HUES48 (cell line): ENCODE results near the gene UVRAG.

Source experiments
- H3K27ac ChIP-seq: one replicate; pipeline ENCODE4 v1.7.0; 2013; ENCODE audit warnings: low read depth, low read length, inconsistent platforms
- H3K27me3 ChIP-seq: 2 replicates; pipeline ENCODE4 v1.6.1; 2013; ENCODE audit warnings: mild to moderate bottlenecking, low read length; ENCODE audit not compliant: control insufficient read depth, insufficient read depth
- H3K36me3 ChIP-seq: 2 replicates; pipeline ENCODE4 v1.6.1; 2013; ENCODE audit warnings: low read length; ENCODE audit not compliant: control insufficient read depth, insufficient read depth
- H3K4me1 ChIP-seq: 2 replicates; pipeline ENCODE4 v1.6.1; 2013; ENCODE audit warnings: mild to moderate bottlenecking, low read length; ENCODE audit not compliant: control insufficient read depth, insufficient read depth
- H3K4me3 ChIP-seq: 2 replicates; pipeline ENCODE4 v1.5.1; 2013; ENCODE audit warnings: mild to moderate bottlenecking, low read depth, low read length
- H3K9ac ChIP-seq: 2 replicates; pipeline ENCODE4 v1.6.1; 2013; ENCODE audit warnings: mild to moderate bottlenecking, low read depth, low read length, moderate library complexity
- H3K9me3 ChIP-seq: 2 replicates; pipeline ENCODE4 v1.6.1; 2013; ENCODE audit warnings: low read length; ENCODE audit not compliant: control insufficient read depth, insufficient read depth

The UVRAG gene

DNA sequence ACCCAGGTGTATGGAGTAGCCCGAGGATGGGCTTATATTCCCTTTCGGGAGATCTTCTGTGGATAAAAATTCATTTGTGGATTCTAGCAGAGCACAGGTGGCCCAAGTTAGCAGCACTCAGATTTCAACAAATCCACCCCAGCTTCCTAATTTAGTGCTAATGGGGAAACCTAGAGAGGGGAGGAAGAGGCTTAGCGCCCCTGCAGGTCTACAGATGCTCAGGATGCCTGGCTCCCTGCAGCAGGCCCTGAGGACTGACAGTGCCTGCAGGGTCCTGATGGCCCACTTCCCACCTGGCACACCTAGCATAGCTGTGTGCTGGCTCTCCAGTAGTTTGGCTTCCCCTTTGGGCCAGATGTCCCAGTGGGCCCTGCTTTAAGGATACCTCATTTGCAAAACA is 40.0 kb upstream of the UVRAG start:
- Histone ChIP-seq H3K27me3 (peaks cover 22% of the 10 kb centered on the region), H3K36me3 (no peaks in the 10 kb centered on the region), H3K27ac (no peak overlapping the region), H3K4me3 (no peak overlapping the region), H3K9ac (no peak overlapping the region), H3K9me3 (no peaks in the 10 kb centered on the region), H3K4me1 (peaks cover 13% of the 10 kb centered on the region; the same call in 1 of the 2 replicates)

DNA sequence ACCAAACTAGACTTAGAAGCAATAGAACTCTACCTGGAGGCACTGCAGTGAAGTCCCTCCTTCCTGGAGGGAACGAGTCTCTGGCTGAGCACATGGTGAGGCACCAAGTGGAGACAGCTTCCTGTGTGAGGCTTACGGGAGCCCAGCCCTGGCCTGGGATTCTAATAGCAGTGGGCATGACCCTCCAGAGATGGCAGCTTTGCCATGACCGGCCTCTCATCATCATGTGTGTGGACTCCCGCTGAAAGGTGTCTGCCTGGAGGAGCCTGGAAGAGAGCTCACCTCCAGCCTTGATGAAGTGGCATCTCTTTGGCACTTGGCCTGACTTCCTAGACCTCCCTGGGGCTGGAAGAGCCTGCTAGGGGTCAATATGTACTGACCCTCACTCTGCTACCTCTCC is 38.5 kb upstream of the UVRAG start:
- Histone ChIP-seq H3K9ac (no peak overlapping the region), H3K27me3 (peaks cover 7% of the 10 kb centered on the region), H3K9me3 (no peaks in the 10 kb centered on the region), H3K27ac (no peak overlapping the region), H3K36me3 (no peaks in the 10 kb centered on the region), H3K4me1 (peaks cover 13% of the 10 kb centered on the region; the same call in 1 of the 2 replicates), H3K4me3 (no peak overlapping the region)

DNA sequence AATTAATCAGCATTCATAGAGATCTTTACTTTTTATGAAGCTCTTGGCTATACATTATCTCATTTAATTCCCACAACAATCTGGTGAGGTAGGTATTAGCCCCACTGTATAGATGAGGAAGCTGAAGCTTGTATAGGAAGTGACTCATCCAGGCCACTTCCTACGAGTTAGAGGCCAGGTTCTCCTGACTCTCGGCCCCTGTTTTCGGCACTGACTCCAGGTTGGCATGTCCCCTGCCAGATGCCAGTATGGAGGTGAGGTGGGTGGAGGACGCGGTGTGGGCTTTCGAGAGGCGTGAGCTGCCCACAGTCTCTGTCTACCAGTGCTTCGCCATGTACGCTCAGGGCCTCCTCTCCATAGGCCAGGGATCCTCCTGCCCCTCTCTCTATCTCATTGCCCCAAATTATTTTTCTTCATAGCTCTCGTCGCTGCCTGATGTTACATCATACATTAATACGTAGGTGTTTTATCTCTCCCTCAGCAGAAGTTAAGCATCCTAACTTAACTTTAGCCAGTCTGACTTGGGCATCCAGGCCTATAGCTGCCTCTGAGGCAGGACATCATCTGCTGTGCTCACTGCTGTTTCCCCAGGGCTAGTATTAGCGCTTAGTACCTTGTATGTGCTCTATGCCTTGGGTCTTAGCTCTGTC is 37.4 kb upstream of the UVRAG start:
- no peaks in the 10 kb centered on the region for H3K36me3 ChIP-seq
- no peak overlapping the region for H3K9ac ChIP-seq
- no peaks in the 10 kb centered on the region for H3K9me3 ChIP-seq
- H3K27ac ChIP-seq: no peak overlapping the region
- 0 out of 2 replicates have a peak, but pooled peaks cover 3% of the 10 kb centered on the region for H3K27me3 ChIP-seq
- H3K4me1 ChIP-seq: peaks cover 13% of the 10 kb centered on the region; the same call in 1 of the 2 replicates
- H3K4me3 ChIP-seq: no peak overlapping the region

DNA sequence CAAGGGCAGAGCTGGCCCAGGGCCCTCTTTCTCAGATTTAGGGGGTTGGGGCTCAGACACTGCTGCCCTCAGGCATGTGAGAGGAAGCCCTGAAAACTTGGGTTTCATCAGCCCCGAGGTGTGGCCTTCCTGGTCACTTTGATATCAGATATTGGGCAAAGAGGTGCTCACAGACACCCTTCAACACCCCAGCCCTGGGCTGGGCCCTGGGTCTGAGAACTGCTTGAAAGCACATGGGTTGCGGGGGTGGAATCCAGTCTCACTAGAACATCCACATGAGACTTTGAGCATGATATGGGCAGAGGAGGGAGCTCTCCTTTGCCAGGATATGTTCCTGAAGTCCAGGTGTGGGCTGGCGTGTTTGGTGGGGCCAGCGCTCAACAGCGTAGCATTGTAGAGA is 36.0 kb upstream of the UVRAG start:
- H3K27me3 ChIP-seq: 0 out of 2 replicates have a peak, but pooled peaks cover 3% of the 10 kb centered on the region
- H3K9ac ChIP-seq: no peak overlapping the region
- H3K4me1 ChIP-seq: peaks cover 13% of the 10 kb centered on the region; the same call in 1 of the 2 replicates
- H3K4me3 ChIP-seq: no peak overlapping the region
- no peak overlapping the region for H3K27ac ChIP-seq
- H3K36me3 ChIP-seq: no peaks in the 10 kb centered on the region
- H3K9me3 ChIP-seq: no peaks in the 10 kb centered on the region

DNA sequence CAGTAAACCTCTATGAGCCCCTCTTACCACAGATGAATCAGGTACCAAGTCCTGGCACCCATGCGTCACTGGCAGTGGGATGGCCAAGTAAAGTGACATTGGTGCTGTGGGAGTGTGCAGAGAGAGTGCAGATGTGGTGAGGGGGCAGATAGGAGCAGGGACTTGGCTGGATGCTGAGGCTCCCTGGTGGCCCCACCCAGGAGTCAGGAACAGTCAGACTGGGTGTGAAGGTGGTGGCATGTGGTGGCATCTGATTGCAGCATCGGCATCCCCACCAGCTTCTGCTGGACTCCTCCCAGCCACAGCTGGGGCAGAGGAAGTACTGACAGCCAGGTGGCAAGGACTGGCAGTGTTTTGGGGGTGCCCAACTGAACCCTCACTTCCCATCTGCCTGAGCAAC is 35.0 kb upstream of the UVRAG start:
- H3K4me3 ChIP-seq: no peak overlapping the region
- no peak overlapping the region for H3K27ac ChIP-seq
- no peaks in the 10 kb centered on the region for H3K36me3 ChIP-seq
- no peak overlapping the region for H3K9ac ChIP-seq
- no peaks in the 10 kb centered on the region for H3K9me3 ChIP-seq
- H3K27me3 ChIP-seq: 0 out of 2 replicates have a peak, but pooled peaks cover 3% of the 10 kb centered on the region
- H3K4me1 ChIP-seq: peaks cover 10% of the 10 kb centered on the region; the same call in 1 of the 2 replicates

DNA sequence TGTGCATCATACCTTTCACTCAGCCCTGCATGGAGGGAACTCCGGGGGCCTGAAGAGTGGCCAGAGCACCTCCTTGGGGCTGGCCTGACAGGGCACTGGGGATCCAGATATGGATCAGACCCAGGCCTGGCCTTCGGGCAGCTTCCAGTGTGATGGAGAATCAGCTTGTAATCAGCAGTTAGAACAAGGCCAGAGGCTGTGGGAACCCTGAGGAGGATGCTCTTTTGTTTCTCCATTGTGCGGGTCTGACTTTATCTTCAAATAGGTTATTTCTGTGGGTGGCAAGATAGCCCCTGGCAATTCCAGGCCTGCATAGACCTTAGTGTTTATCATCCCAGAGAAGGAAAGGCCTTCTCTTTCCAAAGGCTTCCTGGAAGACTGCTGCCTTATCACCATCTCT is 34.1 kb upstream of the UVRAG start:
- Histone ChIP-seq H3K27me3 (0 out of 2 replicates have a peak, but pooled peaks cover 3% of the 10 kb centered on the region), H3K4me3 (no peak overlapping the region), H3K27ac (no peak overlapping the region), H3K9me3 (no peaks in the 10 kb centered on the region), H3K4me1 (peaks cover under 1% of the 10 kb centered on the region; the same call in 1 of the 2 replicates), H3K36me3 (no peaks in the 10 kb centered on the region), H3K9ac (no peak overlapping the region)

DNA sequence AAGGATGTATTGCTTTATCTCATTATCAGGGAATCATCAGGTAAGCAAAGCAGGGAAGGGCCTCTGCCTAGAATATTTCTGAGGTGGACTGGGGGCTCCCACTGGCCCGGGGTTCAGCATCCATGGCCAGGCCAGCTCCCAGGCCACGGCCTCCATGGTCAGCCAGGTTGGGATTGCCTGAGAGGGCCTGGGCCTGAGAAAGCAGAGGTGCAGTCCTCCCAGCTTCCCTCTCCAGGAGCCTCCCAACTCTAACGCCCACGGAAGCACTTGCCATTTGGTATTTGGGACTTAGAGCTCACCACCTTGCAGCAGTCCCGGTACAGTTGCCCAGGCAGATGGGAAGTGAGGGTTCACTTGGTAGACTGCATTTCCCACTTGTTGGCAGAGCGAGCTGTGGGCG is 33.7 kb upstream of the UVRAG start:
- Histone ChIP-seq H3K27ac (no peak overlapping the region), H3K27me3 (0 out of 2 replicates have a peak, but pooled peaks cover 3% of the 10 kb centered on the region), H3K36me3 (no peaks in the 10 kb centered on the region), H3K4me1 (no peaks in the 10 kb centered on the region), H3K9me3 (no peaks in the 10 kb centered on the region), H3K4me3 (no peak overlapping the region), H3K9ac (no peak overlapping the region)

DNA sequence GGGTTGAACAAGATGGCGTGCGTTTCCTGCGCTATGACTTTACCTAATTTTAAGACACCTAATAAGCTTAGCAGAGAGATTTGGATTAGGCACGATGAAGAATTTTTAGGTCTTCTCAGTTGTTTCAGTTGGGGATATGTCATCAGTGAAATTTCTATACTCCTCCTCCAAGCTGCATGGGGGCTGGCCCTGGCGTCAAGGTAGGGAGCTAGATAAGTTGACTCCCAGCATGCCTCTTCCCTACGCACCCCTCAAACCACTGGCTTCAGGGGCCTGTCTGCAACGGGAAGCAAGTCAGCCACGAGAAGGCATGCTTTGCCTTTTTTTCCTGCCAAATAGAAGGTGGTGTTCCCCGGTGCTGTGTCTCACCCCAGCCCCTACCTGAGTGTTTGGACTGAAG is 33.2 kb upstream of the UVRAG start:
- Histone ChIP-seq H3K9me3 (no peaks in the 10 kb centered on the region), H3K9ac (no peak overlapping the region), H3K27ac (no peak overlapping the region), H3K4me1 (no peaks in the 10 kb centered on the region), H3K36me3 (no peaks in the 10 kb centered on the region), H3K4me3 (no peak overlapping the region), H3K27me3 (no peaks in the 10 kb centered on the region)

DNA sequence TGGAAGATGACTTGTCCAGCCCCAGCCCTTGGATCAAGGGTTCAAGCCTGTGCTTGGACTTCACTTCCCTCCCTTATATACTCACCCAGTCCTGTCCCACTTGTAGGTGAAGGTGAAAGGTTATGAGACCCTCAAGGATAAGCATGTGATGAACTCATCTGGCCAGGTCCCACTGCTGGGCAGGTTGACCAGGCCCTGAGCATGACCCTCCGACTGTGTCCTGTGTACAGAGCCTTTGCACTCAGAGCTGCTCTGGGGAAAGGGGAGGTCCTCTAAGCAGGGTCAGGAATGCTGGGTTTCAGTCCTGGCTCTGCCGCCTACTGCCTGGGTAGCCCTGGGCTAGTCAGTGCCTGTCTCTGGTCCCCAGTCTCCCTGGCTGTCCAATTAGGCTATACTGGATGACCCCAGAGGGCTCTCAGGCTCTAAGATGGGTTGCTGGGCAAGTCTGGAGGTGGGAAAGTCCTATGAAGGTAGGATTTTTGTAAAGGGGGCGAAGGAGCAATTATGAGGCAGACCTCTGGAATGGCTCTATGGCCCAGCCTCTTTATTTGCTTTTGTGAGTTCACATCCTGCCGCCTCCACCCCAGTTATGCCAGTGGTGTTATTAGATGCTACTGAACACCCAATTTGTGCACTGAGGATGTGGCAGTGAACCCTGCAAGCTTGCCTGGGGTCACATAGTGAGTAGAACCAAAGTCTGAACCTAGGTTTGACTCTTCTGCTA is 32.3 kb upstream of the UVRAG start:
- H3K4me3 ChIP-seq: no peak overlapping the region
- no peaks in the 10 kb centered on the region for H3K4me1 ChIP-seq
- no peaks in the 10 kb centered on the region for H3K9me3 ChIP-seq
- no peaks in the 10 kb centered on the region for H3K36me3 ChIP-seq
- no peaks in the 10 kb centered on the region for H3K27me3 ChIP-seq
- no peak overlapping the region for H3K27ac ChIP-seq
- no peak overlapping the region for H3K9ac ChIP-seq

DNA sequence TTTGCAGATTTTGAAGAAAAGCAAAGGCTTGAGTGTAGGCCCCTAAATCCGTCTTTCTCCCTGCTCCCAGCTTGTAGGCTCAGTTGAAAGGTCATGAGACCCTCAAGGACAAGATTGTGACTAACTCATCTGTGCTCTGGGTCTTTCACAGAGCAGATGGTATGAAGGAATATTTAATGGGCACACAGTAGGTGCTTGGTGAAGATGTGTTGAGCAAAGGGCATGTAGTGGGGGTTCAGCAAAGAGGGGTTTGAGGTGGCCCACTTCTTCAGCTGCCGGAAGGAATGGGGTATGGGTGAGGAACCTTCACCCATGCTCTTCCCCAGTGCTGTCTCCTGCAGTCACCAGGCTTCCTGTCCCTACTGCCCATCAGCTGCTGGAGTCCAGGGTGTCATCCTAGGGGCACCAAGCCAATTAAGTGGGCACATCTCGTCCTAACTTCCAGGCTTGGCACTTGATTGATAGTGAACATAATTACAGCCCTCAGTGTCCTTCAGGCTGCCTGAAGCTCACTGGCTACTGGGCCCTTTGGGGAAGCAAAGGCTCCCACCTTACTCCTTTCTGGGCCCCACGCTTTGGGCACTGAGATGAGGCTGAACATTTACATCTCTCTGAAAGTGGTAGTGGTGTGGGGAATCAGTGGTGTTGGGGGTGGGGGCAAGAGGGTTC is 31.5 kb upstream of the UVRAG start:
- Histone ChIP-seq H3K27me3 (no peaks in the 10 kb centered on the region), H3K27ac (no peak overlapping the region), H3K9me3 (no peaks in the 10 kb centered on the region), H3K9ac (no peak overlapping the region), H3K36me3 (no peaks in the 10 kb centered on the region), H3K4me1 (no peaks in the 10 kb centered on the region), H3K4me3 (no peak overlapping the region)

DNA sequence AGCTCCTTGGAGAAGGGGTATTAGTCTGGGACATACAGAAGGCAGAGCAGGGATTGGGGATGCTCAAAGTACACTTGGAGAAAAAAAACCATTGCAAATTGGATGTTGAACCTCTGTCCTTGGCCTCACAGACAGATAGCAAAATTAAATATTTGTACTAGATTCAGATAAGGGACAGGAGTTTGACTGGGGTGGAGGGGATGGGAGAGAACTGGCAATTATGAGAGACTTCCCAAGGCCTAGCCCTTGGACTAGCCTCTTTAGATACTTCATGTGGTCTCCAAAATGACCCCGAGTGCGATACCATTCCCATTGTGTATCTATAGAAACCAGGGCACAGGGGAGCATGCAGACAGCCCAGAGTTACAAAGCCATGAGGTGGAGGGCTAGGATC is 30.9 kb upstream of the UVRAG start:
- Histone ChIP-seq H3K36me3 (no peaks in the 10 kb centered on the region), H3K9me3 (no peaks in the 10 kb centered on the region), H3K27me3 (no peaks in the 10 kb centered on the region), H3K4me3 (no peak overlapping the region), H3K4me1 (no peaks in the 10 kb centered on the region), H3K9ac (no peak overlapping the region), H3K27ac (no peak overlapping the region)
